Kidney (tissue), 14 donors: ENCODE data around the gene USP47. TPM values are rescaled to one million over a fixed set of nuclear protein-coding genes. Genes with fewer than 3 reads are reported as not detected.

Source experiments
- DNase-seq, 5 donors: peaks; one replicate each; pipeline ENCODE4 v3.0.0-alpha.2; 2013 to 2020
- FAIRE-seq: peaks from 2 replicates; lab custom pipeline; 2012; peaks lifted over from hg19 to GRCh38; lab: Jason Lieb, UNC
- H3K27ac ChIP-seq, 2 donors: one replicate each; pipeline ENCODE4 v1.7.0; 2013; ENCODE audit warnings: low read depth in 2 of 2, low read length in 2 of 2, inconsistent platforms in 1 of 2
- H3K27me3 ChIP-seq: one replicate; pipeline ENCODE4 v1.7.1; 2013; ENCODE audit warnings: low read length, inconsistent platforms; ENCODE audit not compliant: control insufficient read depth, insufficient read depth
- H3K36me3 ChIP-seq, 3 donors: one replicate each; pipeline versions ENCODE4 v1.7.0 to v1.7.1; 2013; ENCODE audit warnings: low read length in 3 of 3, control low read depth in 1 of 3, inconsistent platforms in 1 of 3; ENCODE audit not compliant: insufficient read depth in 3 of 3, control insufficient read depth in 2 of 3
- H3K4me1 ChIP-seq, 3 donors: one replicate each; pipeline versions ENCODE4 v1.7.0 to v1.7.1; 2013; ENCODE audit warnings: low read length in 3 of 3, inconsistent platforms in 1 of 3, low read depth in 1 of 3; ENCODE audit not compliant: control insufficient read depth in 2 of 3, insufficient read depth in 2 of 3
- H3K4me3 ChIP-seq, 3 donors: one replicate each; pipeline versions ENCODE4 v1.7.0 to v1.8.1; 2013; ENCODE audit warnings: low read length in 3 of 3, control low read depth in 1 of 3, inconsistent platforms in 1 of 3
- H3K9ac ChIP-seq, 3 donors: one replicate each; pipeline versions ENCODE4 v1.7.0 to v1.7.1; 2013; ENCODE audit warnings: low read length in 3 of 3, control low read depth in 1 of 3, inconsistent platforms in 1 of 3
- H3K9me3 ChIP-seq, 3 donors: one replicate each; pipeline versions ENCODE4 v1.7.0 to v1.7.1; 2013; ENCODE audit warnings: low read length in 3 of 3, control low read depth in 1 of 3, inconsistent platforms in 1 of 3; ENCODE audit not compliant: control insufficient read depth in 2 of 3, insufficient read depth in 1 of 3
- CTCF ChIP-seq: IDR thresholded peaks from 3 replicates; pipeline ENCODE4 v1.5.1; 2012; ENCODE audit warnings: mild to moderate bottlenecking, moderate library complexity, borderline replicate concordance; ENCODE audit not compliant: insufficient read depth; ENCODE audit errors: extremely low read depth
- intact Hi-C: fragments of 100-400 bp; cut with DNase I; formaldehyde crosslinking; loops from one replicate; pipeline ENCODE4 v1.11.1; 2022
- polyA plus RNA-seq: library from polyadenylated mRNA; stranded (reverse); fragments of 350-450 nt; fragmentation: Illumina TruSeq; extraction: RNeasy Lipid Tissue Mini Kit (QIAGEN cat#74804); gene quantifications from one replicate; pipeline ENCODE4 v1.2.3, GENCODE V29; 2014; ENCODE audit warnings: low read depth, low replicate concordance; ENCODE audit not compliant: insufficient read depth
- total RNA-seq: library from RNA; stranded (reverse); fragmentation: NEBNext Ultra II Directional; extraction: Animal tissue kit (Norgen Biotek cat#: 25700); gene quantifications from one replicate; pipeline ENCODE4 v1.2.1, GENCODE V29; 2021
- donor health status: control.
- donor health status: control.
- donor health status: control.
- donor health status: control.
- donor health status: control.
- donor health status: DM: yes; HTN: yes; CAD: no.
- donor health status: Normal renal cell carcinoma (clear cell type).

Gene USP47
- total and polyA plus RNA-seq, 2 donors from 2014 or later: 16.3 to 43.3 TPM

- intact Hi-C loops: no loop called here
- no peaks in the 10 kb centered on the region for H3K4me1 ChIP-seq
- no peaks in the 10 kb centered on the region for H3K27me3 ChIP-seq
- no peak overlapping the region for H3K27ac ChIP-seq
- FAIRE-seq: no peak
- no peak for TF ChIP-seq CTCF
- no peak overlapping the region for H3K4me3 ChIP-seq
- H3K36me3 ChIP-seq: no peaks in the 10 kb centered on the region
- peak in 1 of 5 donors; percentile 49 for DNase-seq
- no peaks in the 10 kb centered on the region for H3K9me3 ChIP-seq
- H3K9ac ChIP-seq: no peak overlapping the region
Observed at GRCh38 chr11:11966354-11966741, 124.6 kb downstream of the USP47 start.

GRCh38 chr11:11966826-11967668 is 125.3 kb downstream of the USP47 start:
- H3K9ac ChIP-seq: no peak overlapping the region

GRCh38 chr11:11967669-11968510 is 126.1 kb downstream of the USP47 start:
- TF ChIP-seq CTCF: no peak
- DNase-seq: peak in 1 of 5 donors; percentile 45

More at GRCh38 chr11:11966826-11967668, 125.3 kb downstream of the USP47 start:
- peak; percentile 63 for TF ChIP-seq CTCF
- no peaks in the 10 kb centered on the region for H3K4me1 ChIP-seq
- H3K36me3 ChIP-seq: no peaks in the 10 kb centered on the region
- DNase-seq: peak; percentile 55 to 87 (median 72)
- H3K27ac ChIP-seq: no peak overlapping the region
- intact Hi-C loops: no loop called here
- no peak overlapping the region for H3K4me3 ChIP-seq
- H3K27me3 ChIP-seq: no peaks in the 10 kb centered on the region
- no peak for FAIRE-seq
- H3K9me3 ChIP-seq: no peaks in the 10 kb centered on the region

More at GRCh38 chr11:11967669-11968510, 126.1 kb downstream of the USP47 start:
- FAIRE-seq: no peak
- H3K9ac ChIP-seq: no peak overlapping the region
- H3K4me1 ChIP-seq: no peaks in the 10 kb centered on the region
- H3K9me3 ChIP-seq: no peaks in the 10 kb centered on the region
- H3K36me3 ChIP-seq: no peaks in the 10 kb centered on the region
- H3K27me3 ChIP-seq: no peaks in the 10 kb centered on the region
- intact Hi-C loops: no loop called here
- H3K4me3 ChIP-seq: no peak overlapping the region
- no peak overlapping the region for H3K27ac ChIP-seq
